H9 (cell line): ENCODE data around the gene MRTFB. TPM values are rescaled to one million over a fixed set of nuclear protein-coding genes. Genes with fewer than 3 reads are reported as not detected.

Experiments
- DNase-seq: peaks from one replicate; pipeline ENCODE4 v3.0.0-alpha.2; 2017
- H2AFZ ChIP-seq: one replicate; pipeline ENCODE4 v1.6.1; 2013; ENCODE audit warnings: mild to moderate bottlenecking, low read length, control low read depth, moderate library complexity
- H2AK5ac ChIP-seq: 2 replicates; pipeline ENCODE4 v1.6.1; 2013; ENCODE audit warnings: low read length, control low read depth, mixed read lengths; ENCODE audit not compliant: insufficient read length
- H2BK120ac ChIP-seq: one replicate; pipeline ENCODE4 v1.6.1; 2013; ENCODE audit warnings: low read depth, mild to moderate bottlenecking, low read length, control low read depth, inconsistent platforms; ENCODE audit not compliant: poor library complexity, severe bottlenecking
- H2BK12ac ChIP-seq: 2 replicates; pipeline ENCODE4 v1.6.1; 2013; ENCODE audit warnings: low read length, control low read depth, mixed read lengths, low read depth; ENCODE audit not compliant: insufficient read length
- H2BK15ac ChIP-seq: 2 replicates; pipeline ENCODE4 v1.6.1; 2013; ENCODE audit warnings: low read depth, low read length, control low read depth
- H2BK20ac ChIP-seq: one replicate; pipeline ENCODE4 v1.6.1; 2013; ENCODE audit warnings: low read depth, mild to moderate bottlenecking, low read length, control low read depth, inconsistent platforms; ENCODE audit not compliant: poor library complexity, severe bottlenecking
- H2BK5ac ChIP-seq: 2 replicates; pipeline ENCODE4 v1.6.1; 2013; ENCODE audit warnings: low read length, control low read depth, mixed read lengths; ENCODE audit not compliant: insufficient read length
- H3K14ac ChIP-seq: 2 replicates; pipeline ENCODE4 v1.6.1; 2013; ENCODE audit warnings: low read length, control low read depth; ENCODE audit not compliant: insufficient read depth
- H3K18ac ChIP-seq: 2 replicates; pipeline ENCODE4 v1.6.1; 2013; ENCODE audit warnings: low read depth, mild to moderate bottlenecking, mixed read lengths, low read length, control low read depth; ENCODE audit not compliant: insufficient read length
- H3K23ac ChIP-seq: 2 replicates; pipeline ENCODE4 v1.6.1; 2013; ENCODE audit warnings: low read length, control low read depth, mixed read lengths, low read depth; ENCODE audit not compliant: insufficient read length
- H3K23me2 ChIP-seq: 2 replicates; pipeline ENCODE4 v1.6.1; 2013; ENCODE audit warnings: low read depth, mild to moderate bottlenecking, mixed read lengths, low read length, control low read depth; ENCODE audit not compliant: insufficient read length, poor library complexity, severe bottlenecking
- H3K27ac ChIP-seq: 2 replicates; pipeline ENCODE4 v1.5.1; 2013; ENCODE audit warnings: low read length, control low read depth, mixed read lengths, low read depth; ENCODE audit not compliant: insufficient read length
- H3K27me3 ChIP-seq: 2 replicates; pipeline ENCODE4 v1.6.1; 2013; ENCODE audit warnings: low read length, control low read depth, inconsistent platforms; ENCODE audit not compliant: insufficient read depth
- H3K4ac ChIP-seq: 2 replicates; pipeline ENCODE4 v1.6.1; 2013; ENCODE audit warnings: low read depth, mild to moderate bottlenecking, control low read depth, inconsistent platforms, low read length, moderate library complexity
- H3K4me1 ChIP-seq: 2 replicates; pipeline ENCODE4 v1.6.1; 2013; ENCODE audit warnings: low read length, control low read depth, inconsistent platforms; ENCODE audit not compliant: insufficient read depth
- H3K4me2 ChIP-seq: 2 replicates; pipeline ENCODE4 v1.6.1; 2013; ENCODE audit warnings: low read length, control low read depth, mixed read lengths; ENCODE audit not compliant: insufficient read length, insufficient read depth
- H3K56ac ChIP-seq: 2 replicates; pipeline ENCODE4 v1.6.1; 2013; ENCODE audit warnings: low read depth, mild to moderate bottlenecking, mixed read lengths, low read length, control low read depth; ENCODE audit not compliant: insufficient read length
- H3K79me1 ChIP-seq: 2 replicates; pipeline ENCODE4 v1.6.1; 2013; ENCODE audit warnings: low read depth, mild to moderate bottlenecking, moderate library complexity, low read length, control low read depth, inconsistent platforms; ENCODE audit not compliant: insufficient read depth, poor library complexity, severe bottlenecking
- H3K79me2 ChIP-seq: 2 replicates; pipeline ENCODE4 v1.6.1; 2013; ENCODE audit warnings: low read length, control low read depth, inconsistent platforms; ENCODE audit not compliant: insufficient read depth
- H3K9ac ChIP-seq: 2 replicates; pipeline ENCODE4 v1.6.1; 2013; ENCODE audit warnings: low read length, control low read depth, mixed read lengths; ENCODE audit not compliant: insufficient read length; ENCODE audit errors: extremely low read depth
- H3K9me3 ChIP-seq: one replicate; pipeline ENCODE4 v1.6.1; 2013; ENCODE audit warnings: low read depth, low read length, inconsistent platforms; ENCODE audit not compliant: control insufficient read depth
- H3T11ph ChIP-seq: one replicate; pipeline ENCODE4 v1.6.1; 2013; ENCODE audit warnings: mild to moderate bottlenecking, low read length, control low read depth, inconsistent platforms
- H4K20me1 ChIP-seq: one replicate; pipeline ENCODE4 v1.6.1; 2013; ENCODE audit not compliant: control insufficient read depth, insufficient read length, insufficient read depth
- H4K5ac ChIP-seq: 2 replicates; pipeline ENCODE4 v1.6.1; 2013; ENCODE audit warnings: low read depth, mild to moderate bottlenecking, mixed read lengths, low read length, control low read depth; ENCODE audit not compliant: insufficient read length
- H4K8ac ChIP-seq: replicated peaks from 2 replicates; pipeline ENCODE4 v1.6.1; 2013; ENCODE audit warnings: low read length, control low read depth, mixed read lengths, low read depth; ENCODE audit not compliant: insufficient read length
- H4K91ac ChIP-seq: 2 replicates; pipeline ENCODE4 v1.6.1; 2013; ENCODE audit warnings: low read depth, mild to moderate bottlenecking, moderate library complexity, mixed read lengths, low read length, control low read depth; ENCODE audit not compliant: insufficient read length
- H3K27ac Mint-ChIP-seq, 3 experiments: 2 replicates in 2 of 3; 3 replicates in 1 of 3; pipeline ENCODE4 v1.8.0; 2020 to 2021; ENCODE audit warnings: mixed read lengths in 3 of 3, mild to moderate bottlenecking in 1 of 3, moderate library complexity in 1 of 3
- H3K27me3 Mint-ChIP-seq: 2 replicates; pipeline ENCODE4 v1.8.0; 2021; ENCODE audit warnings: low read depth, mild to moderate bottlenecking, moderate library complexity, mixed read lengths
- H3K36me3 Mint-ChIP-seq, 3 experiments: 2 replicates in 2 of 3; 3 replicates in 1 of 3; pipeline ENCODE4 v1.8.0; 2020 to 2021; ENCODE audit warnings: low read depth in 3 of 3, mixed read lengths in 3 of 3; ENCODE audit not compliant: insufficient read depth in 1 of 3
- H3K4me1 Mint-ChIP-seq, 2 experiments: 2 replicates each; pipeline ENCODE4 v1.8.0; 2020; ENCODE audit warnings: mixed read lengths in 2 of 2
- H3K4me3 Mint-ChIP-seq, 2 experiments: 2 replicates in 1 of 2; 3 replicates in 1 of 2; pipeline ENCODE4 v1.8.0; 2020 to 2021; ENCODE audit warnings: mild to moderate bottlenecking in 2 of 2, mixed read lengths in 2 of 2, moderate library complexity in 1 of 2
- H3K9me3 Mint-ChIP-seq, 2 experiments: 2 replicates in 1 of 2; 3 replicates in 1 of 2; pipeline ENCODE4 v1.8.0; 2020; ENCODE audit warnings: mild to moderate bottlenecking in 2 of 2, mixed read lengths in 2 of 2, moderate library complexity in 1 of 2
- CTCF ChIP-seq: fragments of 200-600 bp; sonication (generic); conservative IDR thresholded peaks from 3 replicates; pipeline ENCODE4 v1.8.0; 2021; ENCODE audit warnings: antibody characterized with exemption, mild to moderate bottlenecking
- WGBS: extraction: QIAGEN DNeasy Blood & Tissue Kit; methylation state at CpG from one replicate; pipeline ENCODE4 v1.1.7; 2013; ENCODE audit warnings: missing lambda C conversion rate, low lambda C conversion rate, mixed read lengths; ENCODE audit not compliant: insufficient read length; ENCODE audit errors: extremely low coverage; 5-methylcytosine and 5-hydroxymethylcytosine counted together
- total RNA-seq: library from RNA; stranded (reverse); gene quantifications from 2 replicates; pipeline ENCODE4 v1.2.1, GENCODE V29; 2021

MRTFB gene
- total RNA-seq, 1 experiment from 2014 or later: 29.9 TPM

- Mint-ChIP-seq H3K27ac (no peak overlapping the region; a peak in 1 of 7 replicates), H3K9me3 (no peaks in the 10 kb centered on the region; a peak in 1 of 5 replicates), H3K27me3 (peaks cover 38% of the 10 kb centered on the region), H3K4me3 (peak overlapping the region; percentile 83 to 97), H3K4me1 (peaks cover 54 to 58% of the 10 kb centered on the region in 2 experiments), H3K36me3 (no peaks in the 10 kb centered on the region)
- H3K18ac ChIP-seq: no peak overlapping the region
- H3K14ac ChIP-seq: no peak overlapping the region
- no peak overlapping the region for H2BK20ac ChIP-seq
- peak overlapping the region; percentile 25 for H3K9ac ChIP-seq
- no peak overlapping the region for H2AFZ ChIP-seq
- TF ChIP-seq CTCF: no peak
- peaks cover 17% of the 10 kb centered on the region for H3K23me2 ChIP-seq
- peak overlapping the region; percentile 80 for H3K4me2 ChIP-seq
- H3K79me2 ChIP-seq: peaks cover 4% of the 10 kb centered on the region; the same call in 1 of the 2 replicates
- H3K56ac ChIP-seq: no peak overlapping the region
- no peaks in the 10 kb centered on the region for H3K79me1 ChIP-seq
- no peak overlapping the region for H2AK5ac ChIP-seq
- no peak overlapping the region for H3K27ac ChIP-seq
- H2BK5ac ChIP-seq: no peak overlapping the region
- H2BK120ac ChIP-seq: no peak overlapping the region
- H4K91ac ChIP-seq: no peak overlapping the region
- no CpG with 5 or more reads among the region's 31 CpGs for WGBS
- no peak overlapping the region for H3K23ac ChIP-seq
- DNase-seq: peak; percentile 38
- peaks cover 4% of the 10 kb centered on the region; the same call in 1 of the 2 replicates for H3K4me1 ChIP-seq
- no peak overlapping the region for H2BK12ac ChIP-seq
- H3K27me3 ChIP-seq: no peaks in the 10 kb centered on the region
- no peak overlapping the region for H3T11ph ChIP-seq
- no peaks in the 10 kb centered on the region for H4K20me1 ChIP-seq
- no peaks in the 10 kb centered on the region for H3K9me3 ChIP-seq
- no peak overlapping the region for H4K5ac ChIP-seq
- H2BK15ac ChIP-seq: no peak overlapping the region
- no peak overlapping the region for H3K4ac ChIP-seq
- no peak overlapping the region for H4K8ac ChIP-seq
Measured at GRCh38 chr16:14303639-14304394, 232.7 kb downstream of the MRTFB start.
